ENCODE data around the gene ARHGEF16. TPM values are rescaled to one million over a fixed set of nuclear protein-coding genes. Genes with fewer than 3 reads are reported as not detected.

Gene ARHGEF16
- polyA plus RNA-seq, 1 of the 3 experiments (the other 2 are of a cell fraction): 0.18 TPM

DNA sequence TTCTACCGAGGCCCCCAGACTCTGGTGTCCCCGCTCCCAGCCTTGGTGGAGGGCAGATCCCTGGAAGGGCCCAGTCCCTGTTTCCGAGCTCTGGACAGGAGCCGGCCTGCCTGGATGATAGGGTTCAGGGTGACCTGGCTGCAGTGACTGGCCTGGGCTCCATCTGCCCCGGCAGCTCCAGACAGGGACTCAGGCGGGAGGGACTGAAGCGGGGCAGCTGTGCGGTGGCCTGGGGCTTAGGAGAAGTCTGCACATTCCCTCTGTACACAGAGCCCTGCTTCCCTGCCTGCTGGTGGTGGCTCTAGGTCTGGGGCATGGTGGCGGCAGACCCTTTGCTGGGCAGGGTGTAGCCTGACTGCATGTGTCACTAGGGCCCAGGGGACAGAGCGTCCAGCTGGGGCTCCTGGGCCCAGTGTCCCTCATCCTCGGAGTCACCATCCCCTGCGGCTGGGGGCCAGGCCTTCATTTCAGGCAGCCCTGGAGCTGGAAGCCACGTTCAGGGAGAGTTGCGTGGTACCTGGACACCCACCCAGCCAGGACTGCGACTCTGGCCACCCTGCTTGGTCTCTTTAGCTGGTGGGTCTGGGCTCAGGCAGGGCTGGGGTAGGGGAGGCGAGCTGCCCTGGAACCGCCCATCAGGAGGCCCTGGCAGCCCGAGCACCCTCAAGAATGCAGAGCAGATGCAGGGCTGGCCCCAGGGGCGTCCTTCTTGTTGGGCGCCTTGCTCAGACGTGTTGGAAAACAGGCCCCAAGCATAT lies 9.6 kb downstream of the ARHGEF16 start:
- Histone ChIP-seq H3K36me3 (replicated peaks in 1 of 2; ENCODE audit: control insufficient read depth in 1 of 2, insufficient read depth in 2 of 2, low read length in 1 of 2) (no peaks in the 10 kb centered on the region), H3K4me3 (ENCODE audit: low read depth in 2 of 2, low read length in 1 of 2) (no peak overlapping the region), H3K79me2 (ENCODE audit: insufficient read depth) (no peaks in the 10 kb centered on the region), H4K20me1 (ENCODE audit: insufficient read depth) (no peaks in the 10 kb centered on the region), H3K4me1 (ENCODE audit: control insufficient read depth in 1 of 2, insufficient read depth in 2 of 2, low read depth in 1 of 2, low read length in 1 of 2) (peaks cover 0 to 16% of the 10 kb centered on the region in 2 experiments; a peak in 1 of 4 replicates), H2AFZ (ENCODE audit: low read depth) (no peak overlapping the region), H3K9me2 (no peaks in the 10 kb centered on the region), H3K4me2 (no peak overlapping the region), H3F3A (replicated peaks; ENCODE audit: insufficient read depth) (no peaks in the 10 kb centered on the region), H3K27ac (ENCODE audit: low read depth in 2 of 2, low read length in 1 of 2) (no peak overlapping the region), H3K9ac (no peak overlapping the region), H3K9me3 (no peaks in the 10 kb centered on the region), H3K27me3 (ENCODE audit: insufficient read depth) (no peaks in the 10 kb centered on the region)
- ChIA-PET CTCF (interaction anchor here (1.0 to 9.4 kb wide), 6 partner anchors 8 to 155 kb away, joined by 3 to 114 read pairs (median 4); partner anchors contain the start of gene ARHGEF16), POLR2A (no interaction called here)
- no peak for DNase-seq
- 33% methylated on average over 3 of the region's 21 CpGs for WGBS (ENCODE audit: low lambda C conversion rate)
- TF ChIP-seq RCOR1 (IDR thresholded peaks at IDR 0.05; ENCODE audit: low read length): no peak
- TF ChIP-seq SMC3 (IDR thresholded peaks at IDR 0.05; ENCODE audit: low read depth, low read length): no peak
- no peak for TF ChIP-seq CTCF (IDR thresholded peaks at IDR 0.05)
- no peak for TF ChIP-seq NRF1 (IDR thresholded peaks at IDR 0.05; ENCODE audit: low read depth, low read length)
- no peak for TF ChIP-seq JUND (IDR thresholded peaks at IDR 0.05)
- TF ChIP-seq FOXJ3 (CRISPR knock-in tag; IDR thresholded peaks at IDR 0.05): no peak
- TF ChIP-seq TAF1 (IDR thresholded peaks at IDR 0.05; ENCODE audit: borderline replicate concordance, low read depth, low read length): no peak
- no peak for TF ChIP-seq TCF12 (IDR thresholded peaks at IDR 0.05)
- TF ChIP-seq, protein P1, sequence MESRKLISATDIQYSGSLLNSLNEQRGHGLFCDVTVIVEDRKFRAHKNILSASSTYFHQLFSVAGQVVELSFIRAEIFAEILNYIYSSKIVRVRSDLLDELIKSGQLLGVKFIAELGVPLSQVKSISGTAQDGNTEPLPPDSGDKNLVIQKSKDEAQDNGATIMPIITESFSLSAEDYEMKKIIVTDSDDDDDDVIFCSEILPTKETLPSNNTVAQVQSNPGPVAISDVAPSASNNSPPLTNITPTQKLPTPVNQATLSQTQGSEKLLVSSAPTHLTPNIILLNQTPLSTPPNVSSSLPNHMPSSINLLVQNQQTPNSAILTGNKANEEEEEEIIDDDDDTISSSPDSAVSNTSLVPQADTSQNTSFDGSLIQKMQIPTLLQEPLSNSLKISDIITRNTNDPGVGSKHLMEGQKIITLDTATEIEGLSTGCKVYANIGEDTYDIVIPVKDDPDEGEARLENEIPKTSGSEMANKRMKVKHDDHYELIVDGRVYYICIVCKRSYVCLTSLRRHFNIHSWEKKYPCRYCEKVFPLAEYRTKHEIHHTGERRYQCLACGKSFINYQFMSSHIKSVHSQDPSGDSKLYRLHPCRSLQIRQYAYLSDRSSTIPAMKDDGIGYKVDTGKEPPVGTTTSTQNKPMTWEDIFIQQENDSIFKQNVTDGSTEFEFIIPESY (IDR thresholded peaks at IDR 0.05; ENCODE audit: borderline replicate concordance, low read depth): no peak
- no peak for TF ChIP-seq EP300 (IDR thresholded peaks at IDR 0.05; ENCODE audit: borderline replicate concordance in 1 of 2, low read depth in 1 of 2, low read length in 1 of 2)
- TF ChIP-seq RXRA (IDR thresholded peaks at IDR 0.05; ENCODE audit: borderline replicate concordance, low read depth): no peak
- TF ChIP-seq MXI1 (IDR thresholded peaks at IDR 0.05; ENCODE audit: low read depth, low read length): no peak
- TF ChIP-seq PBX3 (IDR thresholded peaks at IDR 0.05): no peak
- no peak for TF ChIP-seq FOSL2 (IDR thresholded peaks at IDR 0.05; ENCODE audit: borderline replicate concordance, low read depth)
- no peak for TF ChIP-seq POLR2AphosphoS5 (IDR thresholded peaks at IDR 0.05; ENCODE audit: low read depth, low read length)
- no peak for TF ChIP-seq GABPA (IDR thresholded peaks at IDR 0.05; ENCODE audit: low read depth)

Measured in SK-N-SH (cell line).